Activated CD4-positive, alpha-beta T cell treated with anti-CD3 and anti-CD28 coated beads, Interleukin-2, amount 50 U/mL, for 24 hours (primary cell): Measurements from ENCODE around the gene MFSD2B.
"Not testable (repeated sequence)": the region's sequence is repeated elsewhere in the genome, so short reads cannot be mapped to it uniquely, and the experiment has no call there.

Experiments used
- DNase-seq, 2 donors: peaks; one replicate each; pipeline ENCODE4 v3.0.0-alpha.2; 2020; ENCODE audit warnings: low read depth in 1 of 2, low spot score in 1 of 2

MFSD2B gene

GRCh38 chr2:24018241-24018640 is 8.4 kb downstream of the MFSD2B start:
- DNase-seq = no peak

- DNase-seq = no peak
Observed at GRCh38 chr2:24019729-24020128, 9.8 kb downstream of the MFSD2B start.

- no peak for DNase-seq
Observed at GRCh38 chr2:24020244-24020643, 10.4 kb downstream of the MFSD2B start.

GRCh38 chr2:24021122-24021998 is 11.5 kb downstream of the MFSD2B start:
- no peak for DNase-seq

- DNase-seq = no peak
Observed at GRCh38 chr2:24022324-24022974, 12.6 kb downstream of the MFSD2B start.

- DNase-seq = no peak
Observed at GRCh38 chr2:24022975-24023575, 13.2 kb downstream of the MFSD2B start.

- no peak for DNase-seq
Observed at GRCh38 chr2:24024018-24024417, 14.1 kb downstream of the MFSD2B start.

- DNase-seq = no peak
Observed at GRCh38 chr2:24024996-24025663, 15.2 kb downstream of the MFSD2B start.

GRCh38 chr2:24026233-24026632 is 16.3 kb downstream of the MFSD2B start:
- no peak for DNase-seq

GRCh38 chr2:24038786-24039499 is 29.1 kb downstream of the MFSD2B start:
- no peak for DNase-seq

- DNase-seq = no peak
Observed at GRCh38 chr2:24040511-24040910, 30.6 kb downstream of the MFSD2B start.

GRCh38 chr2:24043133-24043532 is 33.2 kb downstream of the MFSD2B start:
- DNase-seq = not testable (repeated sequence)

- DNase-seq = no peak
Observed at GRCh38 chr2:24045511-24046508, 35.9 kb downstream of the MFSD2B start.

- DNase-seq = no peak
Observed at GRCh38 chr2:24046599-24046929, 36.7 kb downstream of the MFSD2B start.

- peak; percentile 78 to 95 for DNase-seq
Observed at GRCh38 chr2:24046930-24047702, 37.2 kb downstream of the MFSD2B start, which contains the start of gene WDCP. Gene WDCP (minus strand): TSS chr2:24047391. CDS start chr2:24039494, 7,897 bp downstream.

- no peak for DNase-seq
Observed at GRCh38 chr2:24047703-24048033, 37.8 kb downstream of the MFSD2B start.

- DNase-seq = no peak
Observed at GRCh38 chr2:24048769-24049484, 39.0 kb downstream of the MFSD2B start.

- peak in 1 of 2 donors; percentile 15 for DNase-seq
Observed at GRCh38 chr2:24049485-24050021, 39.7 kb downstream of the MFSD2B start, which contains the start of gene FKBP1B. Gene FKBP1B (plus strand): TSS chr2:24049741. CDS start chr2:24049850, 109 bp downstream.
